Limb (tissue), 2 donors: ENCODE measurements around the gene ZNF764.
A peak's percentile ranks its signal among the peaks of the same experiment; 100 is the strongest.
"Not testable (repeated sequence)": the region's sequence is repeated elsewhere in the genome, so short reads cannot be mapped to it uniquely, and the experiment has no call there.

Experiments
- DNase-seq, 2 donors: peaks; one replicate each; pipeline ENCODE4 v3.0.0-alpha.2; 2016; ENCODE audit errors: extremely low spot score in 2 of 2

ZNF764 gene

GRCh38 chr16:30527635-30528178 lies 30.5 kb downstream of the ZNF764 start:
- peak in 1 of 2 donors; percentile 38 for DNase-seq

GRCh38 chr16:30526823-30527634 lies 31.1 kb downstream of the ZNF764 start:
- DNase-seq = peak; percentile 97 to 98

DNA sequence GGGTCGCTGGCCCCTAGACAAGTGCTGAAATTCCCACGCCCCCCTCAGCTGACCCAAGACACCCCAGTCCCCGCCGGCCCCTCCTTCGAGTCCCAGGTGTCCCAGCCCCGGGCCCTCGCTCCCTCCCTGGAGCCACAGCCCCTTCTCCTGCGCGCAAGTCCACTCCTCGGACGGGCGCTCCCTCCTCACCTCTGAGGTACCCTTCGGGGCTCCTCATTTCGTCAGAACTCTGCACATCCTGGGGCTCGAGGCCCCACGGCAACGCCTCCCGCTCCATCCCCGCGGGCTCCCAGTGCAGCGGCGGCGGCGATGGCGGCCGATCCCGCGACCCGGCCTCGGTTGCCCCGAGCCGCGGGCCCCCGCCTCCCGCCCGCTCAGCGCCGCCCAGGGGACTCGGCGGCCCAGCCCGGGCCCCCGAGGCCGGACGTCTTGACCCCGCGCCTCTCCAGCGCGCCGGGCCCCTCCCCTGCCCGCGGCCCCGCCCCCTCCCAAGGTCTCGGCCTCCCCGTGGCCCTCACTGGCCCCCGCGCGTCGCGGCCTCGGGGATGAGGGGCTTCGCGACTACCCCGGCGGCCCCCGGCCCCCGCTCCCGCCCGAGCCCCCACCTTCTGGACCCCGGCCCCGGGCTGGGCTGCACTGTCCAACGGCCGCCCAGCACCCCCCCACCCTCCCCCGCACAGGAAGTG lies 31.9 kb downstream of the ZNF764 start, which contains the start of gene ZNF768:
TSS of gene ZNF768 (minus strand) at position 430 of the 686 bp plus-strand sequence. CDS start at position 277, 153 bp downstream.
- no peak for DNase-seq

DNA sequence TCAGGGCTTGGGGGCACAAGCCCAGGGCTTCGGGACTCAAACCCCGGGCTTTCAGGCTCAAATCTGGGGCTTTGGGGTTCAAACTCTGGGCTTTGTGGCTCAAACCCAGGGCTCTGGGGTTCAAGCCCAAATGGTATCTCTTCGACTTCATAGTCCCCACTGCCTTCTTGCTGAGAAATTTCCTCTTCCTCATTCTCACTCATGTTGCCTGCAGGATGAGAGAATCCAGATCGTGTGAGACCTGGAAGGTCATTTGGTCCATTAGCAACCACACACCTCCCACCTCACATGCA lies 32.4 kb downstream of the ZNF764 start:
- DNase-seq = no peak

DNA sequence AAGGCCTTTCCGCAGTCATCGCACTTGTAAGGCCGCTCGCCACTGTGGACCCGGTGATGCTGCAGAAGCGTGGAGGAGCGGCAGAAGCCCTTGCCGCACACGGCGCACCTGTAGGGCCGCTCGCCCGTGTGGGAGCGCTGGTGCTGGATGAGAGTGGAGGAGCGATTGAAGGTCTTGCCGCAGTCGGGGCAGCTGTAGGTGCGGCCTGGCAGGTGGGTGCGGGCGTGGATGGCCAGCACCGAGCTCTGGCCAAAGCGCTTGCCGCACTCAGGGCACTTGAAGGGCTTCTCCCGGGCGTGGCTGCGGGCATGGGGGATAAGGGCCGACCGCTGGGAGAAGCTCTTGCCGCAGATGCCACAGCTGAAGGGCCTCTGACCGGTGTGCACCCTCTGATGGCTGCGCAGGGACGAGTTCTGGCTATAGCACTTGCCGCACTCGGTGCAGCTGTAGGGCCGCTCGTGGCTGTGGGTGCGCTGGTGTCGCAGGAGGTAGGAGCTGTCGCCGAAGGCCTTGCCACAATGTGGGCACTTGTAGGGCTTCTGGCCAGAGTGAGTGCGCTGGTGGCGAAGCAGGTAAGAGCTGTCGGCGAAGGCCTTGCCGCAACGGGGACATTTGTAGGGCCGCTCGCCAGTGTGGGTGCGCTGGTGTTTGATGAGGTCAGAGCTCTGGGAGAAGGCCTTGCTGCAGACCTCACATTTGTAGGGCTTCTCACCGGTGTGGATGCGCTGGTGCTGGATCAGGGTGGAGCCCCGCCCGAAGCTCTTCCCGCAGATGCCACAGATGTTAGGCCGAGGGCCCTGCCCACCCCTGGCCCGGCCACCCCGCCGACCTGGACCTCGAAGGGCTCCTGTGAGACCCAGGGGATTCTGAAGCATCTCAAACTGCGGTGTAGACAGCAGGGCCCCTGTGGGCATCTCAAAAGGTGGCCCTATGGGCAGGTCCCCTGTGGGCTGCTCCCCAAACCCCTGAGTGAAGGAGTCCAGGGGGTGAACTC lies 33.3 kb downstream of the ZNF764 start:
- DNase-seq = no peak

DNA sequence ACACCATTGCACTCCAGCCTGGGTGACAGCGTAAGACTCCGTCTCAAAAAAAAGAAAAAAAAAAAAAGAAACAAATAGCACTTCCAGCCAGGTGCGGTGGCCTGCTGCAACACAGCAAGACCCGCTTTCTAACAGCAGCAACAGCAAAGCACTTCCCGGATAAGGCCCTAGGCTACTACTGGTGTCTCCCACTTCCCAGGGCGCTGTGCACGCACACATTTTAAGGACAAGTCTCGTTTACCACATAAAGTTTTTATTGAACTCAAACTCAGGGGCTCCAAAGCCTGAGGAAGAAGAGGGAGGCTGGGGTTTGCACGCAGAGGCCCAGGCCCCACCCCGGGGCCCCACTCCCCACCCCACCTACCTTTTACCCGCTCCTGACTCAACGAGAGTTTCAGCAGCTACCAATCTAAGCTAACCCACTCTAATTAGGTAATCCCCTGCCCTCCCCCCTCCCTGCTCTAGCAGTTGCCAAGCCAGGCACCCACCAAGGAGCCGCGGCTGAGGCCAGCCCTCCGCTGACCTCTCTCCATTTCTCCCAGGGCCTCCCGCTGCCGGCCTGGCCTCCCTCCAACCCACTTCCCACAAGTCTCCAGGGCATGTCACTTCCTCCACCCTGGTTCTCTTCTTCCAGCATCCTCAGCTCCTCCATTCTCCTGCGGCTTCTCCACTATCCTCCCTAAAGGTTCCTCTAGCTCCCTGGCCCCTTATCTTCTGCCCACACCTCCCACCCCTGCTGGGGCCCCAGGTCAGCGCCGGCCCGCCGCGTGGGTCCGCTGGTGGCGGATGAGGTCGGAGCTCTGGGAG lies 34.2 kb downstream of the ZNF764 start:
- DNase-seq = no peak

GRCh38 chr16:30522702-30523463 lies 35.3 kb downstream of the ZNF764 start:
- not testable (repeated sequence) for DNase-seq

GRCh38 chr16:30521873-30522641 lies 36.1 kb downstream of the ZNF764 start:
- DNase-seq = no peak

DNA sequence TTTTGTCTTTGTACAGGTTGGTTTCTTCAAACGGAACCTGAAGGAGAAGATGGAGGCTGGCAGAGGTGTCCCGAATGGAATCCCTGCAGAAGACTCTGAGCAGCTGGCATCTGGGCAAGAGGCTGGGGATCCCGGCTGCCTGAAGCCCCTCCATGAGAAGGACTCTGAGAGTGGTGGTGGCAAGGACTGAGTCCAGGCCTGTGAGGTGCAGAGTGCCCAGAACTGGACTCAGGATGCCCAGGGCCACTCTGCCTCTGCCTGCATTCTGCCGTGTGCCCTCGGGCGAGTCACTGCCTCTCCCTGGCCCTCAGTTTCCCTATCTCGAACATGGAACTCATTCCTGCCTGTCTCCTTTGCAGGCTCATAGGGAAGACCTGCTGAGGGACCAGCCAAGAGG lies 36.7 kb downstream of the ZNF764 start:
- no peak for DNase-seq

DNA sequence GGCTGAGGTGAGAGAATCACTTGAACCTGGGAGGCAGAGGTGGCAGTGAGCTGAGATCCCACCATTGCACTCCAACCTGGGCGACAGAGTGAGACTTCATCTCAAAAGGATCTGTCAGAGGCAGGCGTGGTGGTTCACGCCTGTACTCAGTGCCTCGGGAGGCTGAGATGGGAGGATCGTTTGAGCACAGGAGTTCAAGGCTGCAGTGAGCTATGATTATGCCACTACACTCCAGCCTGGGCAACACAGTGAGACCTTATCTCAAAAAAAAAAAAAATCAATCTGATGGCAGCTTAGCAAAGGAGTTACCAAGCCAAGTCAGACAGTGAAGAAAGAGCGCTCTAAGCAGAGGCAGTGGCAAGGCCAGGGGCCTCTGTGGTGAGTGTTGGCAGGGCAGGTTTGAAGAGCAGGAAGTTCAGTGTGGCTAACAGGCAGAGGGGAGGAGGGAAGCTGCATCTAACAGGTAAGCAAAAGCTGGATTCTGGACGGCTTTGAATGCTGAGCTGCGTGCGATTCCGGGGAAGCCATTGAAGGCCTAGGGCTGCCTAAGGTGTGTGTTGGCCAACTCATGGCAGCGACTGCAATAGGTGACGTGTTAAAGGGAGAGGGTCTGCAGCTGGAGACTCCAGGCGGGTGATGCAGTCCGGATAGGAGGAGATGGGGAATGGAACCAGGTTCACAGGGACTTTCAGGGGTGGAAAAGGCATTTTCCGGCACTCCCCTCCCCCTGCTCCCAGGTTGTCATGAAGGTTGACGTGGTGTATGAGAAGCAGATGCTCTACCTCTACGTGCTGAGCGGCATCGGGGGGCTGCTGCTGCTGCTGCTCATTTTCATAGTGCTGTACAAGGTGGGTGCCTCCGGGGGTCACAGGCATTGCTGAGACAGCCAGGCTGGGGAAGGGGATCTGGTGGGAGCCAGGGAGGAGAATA lies 38.8 kb downstream of the ZNF764 start:
- no peak for DNase-seq

DNA sequence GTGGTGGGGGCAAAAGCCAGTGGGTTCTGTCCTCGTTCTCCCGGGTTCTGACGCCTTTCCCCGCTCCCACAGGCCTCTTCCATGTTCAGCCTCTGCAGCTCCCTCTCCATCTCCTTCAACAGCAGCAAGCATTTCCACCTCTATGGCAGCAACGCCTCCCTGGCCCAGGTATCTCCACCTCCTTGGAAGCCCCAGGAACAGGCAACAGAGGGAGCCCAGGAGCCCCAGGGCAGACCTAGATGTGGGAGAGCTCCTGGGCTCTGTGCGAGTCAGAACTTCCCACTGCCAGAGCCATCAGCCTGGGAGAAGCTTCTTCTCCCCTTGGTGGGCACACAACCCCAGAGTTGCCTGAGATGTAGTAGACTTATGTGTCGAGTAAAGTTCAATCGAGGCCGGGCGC lies 39.6 kb downstream of the ZNF764 start:
- no peak for DNase-seq

DNA sequence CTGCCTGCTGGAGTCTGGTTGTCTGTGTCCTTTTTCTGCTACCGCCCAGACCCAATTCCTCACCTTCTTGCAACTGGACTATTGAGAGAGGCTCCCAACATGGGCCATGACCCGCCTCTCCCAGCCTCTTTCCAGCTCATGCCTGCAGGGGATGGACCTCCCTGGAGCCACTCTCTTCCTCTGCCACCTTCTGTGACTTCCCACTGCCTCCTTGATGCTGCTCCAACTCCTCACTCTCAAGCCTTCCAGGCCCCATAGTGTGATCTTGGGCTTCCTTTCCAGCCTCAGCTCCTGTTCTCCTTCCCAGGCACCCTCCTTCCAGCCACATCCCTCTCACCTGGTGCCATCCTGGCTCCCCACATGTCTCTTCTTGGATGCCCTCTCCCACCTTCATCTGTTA lies 42.9 kb downstream of the ZNF764 start:
- no peak for DNase-seq

DNA sequence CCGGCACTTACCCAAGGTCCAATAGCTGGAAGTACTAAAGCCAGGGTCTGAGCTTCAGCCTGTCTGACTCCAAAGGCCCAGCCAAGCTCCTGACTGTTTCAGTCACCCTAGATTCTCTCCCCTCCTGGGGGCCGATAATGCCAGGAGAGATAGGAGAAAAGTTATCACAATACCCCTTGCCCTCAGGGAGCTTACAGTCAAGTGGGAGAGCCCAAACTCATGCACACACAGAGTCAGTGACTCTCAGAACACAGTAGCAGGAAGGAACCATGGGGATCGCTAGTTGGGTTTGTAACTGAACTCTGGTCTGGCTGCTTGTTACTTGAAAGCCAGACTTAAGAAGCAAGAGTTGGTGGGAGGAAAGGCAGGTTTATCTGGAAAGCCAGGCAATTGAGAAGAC lies 46.7 kb downstream of the ZNF764 start:
- DNase-seq = no peak

DNA sequence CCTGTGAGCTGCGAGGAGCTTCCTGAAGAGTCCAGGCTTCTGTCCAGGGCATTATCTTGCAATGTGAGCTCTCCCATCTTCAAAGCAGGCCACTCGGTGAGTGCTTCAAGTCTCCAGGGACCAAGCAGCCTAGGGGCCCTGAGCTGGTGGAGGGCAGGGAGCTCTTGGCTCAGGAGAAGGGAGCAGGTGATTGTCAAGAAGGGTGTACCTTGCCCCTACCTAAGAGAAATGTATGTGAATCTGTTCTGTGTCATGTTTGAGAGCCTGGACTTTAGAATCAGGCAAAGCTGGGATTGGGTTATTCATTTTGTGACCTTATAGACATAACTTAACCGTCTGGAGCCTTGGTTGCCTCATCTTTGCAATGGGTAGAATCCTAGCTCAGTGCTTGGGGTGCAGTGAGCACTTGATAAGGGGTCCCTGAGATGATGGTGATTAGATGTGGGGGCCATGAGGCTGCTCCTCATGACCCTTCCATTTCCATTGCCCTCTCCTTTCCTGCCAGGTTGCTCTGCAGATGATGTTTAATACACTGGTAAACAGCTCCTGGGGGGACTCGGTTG lies 47.7 kb downstream of the ZNF764 start:
- no peak for DNase-seq

- no peak for DNase-seq
These were observed 49.0 kb downstream of the ZNF764 start for GRCh38 chr16:30509081-30509765.
